ENCODE measurements around the gene CTTNBP2NL. TPM values are rescaled to one million over a fixed set of nuclear protein-coding genes. Genes with fewer than 3 reads are reported as not detected.

CTTNBP2NL gene
- total and polyA plus RNA-seq, 2 experiments from 2014 or later: 19.2 to 38.4 TPM

- in situ Hi-C loops (cut with MboI): loop anchor here (25.0 kb wide), 1 partner anchor 884 kb away; no protein-coding TSS in a partner anchor
- Histone ChIP-seq H3K27ac (no peak overlapping the region), H3K9ac (no peak overlapping the region), H3K27me3 (replicated peaks; ENCODE audit: insufficient read depth) (peaks cover 16% of the 10 kb centered on the region; the same call in 1 of the 2 replicates), H3K4me1 (ENCODE audit: insufficient read depth) (0 out of 2 replicates have a peak, but pooled peaks cover 3% of the 10 kb centered on the region), H3K9me2 (ENCODE audit: insufficient read depth) (no peaks in the 10 kb centered on the region), H3F3A (ENCODE audit: insufficient read depth) (no peaks in the 10 kb centered on the region), H4K20me1 (ENCODE audit: insufficient read depth) (no peaks in the 10 kb centered on the region), H3K4me2 (ENCODE audit: unreplicated experiment) (no peak overlapping the region), H3K4me3 (no peak overlapping the region), H3K36me3 (ENCODE audit: low read depth) (no peaks in the 10 kb centered on the region), H2AFZ (no peak overlapping the region), H3K79me2 (ENCODE audit: insufficient read depth) (no peaks in the 10 kb centered on the region), H3K9me3 (ENCODE audit: low read depth) (no peaks in the 10 kb centered on the region)
- DNase-seq: no peak
- no peak for TF ChIP-seq EZH2phosphoT487 (IDR thresholded peaks at IDR 0.05; ENCODE audit: insufficient read depth, low read depth)
- TF ChIP-seq EZH2 (IDR thresholded peaks at IDR 0.05; ENCODE audit: insufficient read depth, poor library complexity, severe bottlenecking): no peak
- WGBS, 2 experiments (ENCODE audit: low coverage in 1 of 2, low lambda C conversion rate in 2 of 2, missing lambda C conversion rate in 2 of 2): 71 to 80% methylated on average over 3 of the region's 3 CpGs
These were observed 24.2 kb upstream of the CTTNBP2NL start for GRCh38 chr1:112371775-112372174.

GRCh38 chr1:112373806-112374205, 22.2 kb upstream of the CTTNBP2NL start:
- Histone ChIP-seq H3K4me1 (ENCODE audit: insufficient read depth) (0 out of 2 replicates have a peak, but pooled peaks cover 3% of the 10 kb centered on the region), H3K4me2 (ENCODE audit: unreplicated experiment) (no peak overlapping the region), H3K27me3 (replicated peaks; ENCODE audit: insufficient read depth) (peaks cover 16% of the 10 kb centered on the region; the same call in 1 of the 2 replicates), H3K9ac (no peak overlapping the region), H3K79me2 (ENCODE audit: insufficient read depth) (no peaks in the 10 kb centered on the region), H4K20me1 (ENCODE audit: insufficient read depth) (no peaks in the 10 kb centered on the region), H3K9me2 (ENCODE audit: insufficient read depth) (no peaks in the 10 kb centered on the region), H3K27ac (no peak overlapping the region), H3F3A (ENCODE audit: insufficient read depth) (no peaks in the 10 kb centered on the region), H3K4me3 (no peak overlapping the region), H3K9me3 (ENCODE audit: low read depth) (no peaks in the 10 kb centered on the region), H3K36me3 (ENCODE audit: low read depth) (no peaks in the 10 kb centered on the region), H2AFZ (no peak overlapping the region)
- WGBS, 2 experiments (ENCODE audit: low coverage in 1 of 2, low lambda C conversion rate in 2 of 2, missing lambda C conversion rate in 2 of 2): 81 to 88% methylated on average over 1 of the region's 1 CpG
- TF ChIP-seq EZH2phosphoT487 (IDR thresholded peaks at IDR 0.05; ENCODE audit: insufficient read depth, low read depth): no peak
- TF ChIP-seq EZH2 (IDR thresholded peaks at IDR 0.05; ENCODE audit: insufficient read depth, poor library complexity, severe bottlenecking): no peak
- in situ Hi-C loops (cut with MboI): loop anchor here (25.0 kb wide), 1 partner anchor 887 kb away; no protein-coding TSS in a partner anchor
- DNase-seq: no peak

- WGBS, 2 experiments (ENCODE audit: low coverage in 1 of 2, low lambda C conversion rate in 2 of 2, missing lambda C conversion rate in 2 of 2): 48 to 53% methylated on average over 1 of the region's 1 CpG
- in situ Hi-C loops (cut with MboI): no loop called here
- no peaks in the 10 kb centered on the region for H3K9me2 ChIP-seq (ENCODE audit: insufficient read depth)
These were observed 20.3 kb upstream of the CTTNBP2NL start for GRCh38 chr1:112375701-112376100.

GRCh38 chr1:112380356-112380755, 15.7 kb upstream of the CTTNBP2NL start:
- Histone ChIP-seq H4K20me1 (ENCODE audit: insufficient read depth) (no peaks in the 10 kb centered on the region), H3K79me2 (ENCODE audit: insufficient read depth) (no peaks in the 10 kb centered on the region), H3K9me2 (ENCODE audit: insufficient read depth) (no peaks in the 10 kb centered on the region), H3F3A (ENCODE audit: insufficient read depth) (no peaks in the 10 kb centered on the region), H2AFZ (no peak overlapping the region), H3K4me1 (ENCODE audit: insufficient read depth) (no peaks in the 10 kb centered on the region), H3K9ac (no peak overlapping the region), H3K9me3 (ENCODE audit: low read depth) (no peaks in the 10 kb centered on the region), H3K27ac (no peak overlapping the region), H3K36me3 (ENCODE audit: low read depth) (no peaks in the 10 kb centered on the region), H3K4me2 (ENCODE audit: unreplicated experiment) (no peak overlapping the region), H3K4me3 (no peak overlapping the region), H3K27me3 (replicated peaks; ENCODE audit: insufficient read depth) (peaks cover 31% of the 10 kb centered on the region)
- WGBS, 2 experiments (ENCODE audit: low coverage in 1 of 2, low lambda C conversion rate in 2 of 2, missing lambda C conversion rate in 2 of 2): 48 to 57% methylated on average over 1 of the region's 1 CpG
- DNase-seq: no peak
- in situ Hi-C loops (cut with MboI): no loop called here
- TF ChIP-seq EZH2 (IDR thresholded peaks at IDR 0.05; ENCODE audit: insufficient read depth, poor library complexity, severe bottlenecking): no peak
- TF ChIP-seq EZH2phosphoT487 (IDR thresholded peaks at IDR 0.05; ENCODE audit: insufficient read depth, low read depth): no peak

More at GRCh38 chr1:112375701-112376100, 20.3 kb upstream of the CTTNBP2NL start:
- Histone ChIP-seq H3K27me3 (replicated peaks; ENCODE audit: insufficient read depth) (peaks cover 24% of the 10 kb centered on the region; the same call in 1 of the 2 replicates), H2AFZ (no peak overlapping the region), H3K9me3 (ENCODE audit: low read depth) (no peaks in the 10 kb centered on the region), H3K4me2 (ENCODE audit: unreplicated experiment) (no peak overlapping the region), H3K36me3 (ENCODE audit: low read depth) (no peaks in the 10 kb centered on the region), H3K9ac (no peak overlapping the region), H3K27ac (no peak overlapping the region), H3F3A (ENCODE audit: insufficient read depth) (no peaks in the 10 kb centered on the region), H3K4me1 (ENCODE audit: insufficient read depth) (no peaks in the 10 kb centered on the region), H4K20me1 (ENCODE audit: insufficient read depth) (no peaks in the 10 kb centered on the region), H3K79me2 (ENCODE audit: insufficient read depth) (no peaks in the 10 kb centered on the region), H3K4me3 (no peak overlapping the region)
- TF ChIP-seq EZH2phosphoT487 (IDR thresholded peaks at IDR 0.05; ENCODE audit: insufficient read depth, low read depth) (no peak), EZH2 (IDR thresholded peaks at IDR 0.05; ENCODE audit: insufficient read depth, poor library complexity, severe bottlenecking) (no peak)
- DNase-seq: no peak

All from GM23248 (cell line).